Retinal pigment epithelial cell (primary cell): ENCODE results near the gene CEBPG.

Experiments
- DNase-seq: peaks from one replicate; pipeline ENCODE4 v3.0.0-alpha.2; 2010; ENCODE audit warnings: low read depth
- H3K4me3 ChIP-seq: 2 replicates; pipeline ENCODE4 v1.5.1; 2011; ENCODE audit warnings: mild to moderate bottlenecking, low read length, control low read depth, moderate library complexity
- TF ChIP-seq, protein P1 (sequence below): conservative IDR thresholded peaks from 2 replicates; pipeline ENCODE4 v1.5.1; 2011; ENCODE audit warnings: low read depth, low read length, control low read depth, inconsistent platforms

Gene CEBPG

DNA sequence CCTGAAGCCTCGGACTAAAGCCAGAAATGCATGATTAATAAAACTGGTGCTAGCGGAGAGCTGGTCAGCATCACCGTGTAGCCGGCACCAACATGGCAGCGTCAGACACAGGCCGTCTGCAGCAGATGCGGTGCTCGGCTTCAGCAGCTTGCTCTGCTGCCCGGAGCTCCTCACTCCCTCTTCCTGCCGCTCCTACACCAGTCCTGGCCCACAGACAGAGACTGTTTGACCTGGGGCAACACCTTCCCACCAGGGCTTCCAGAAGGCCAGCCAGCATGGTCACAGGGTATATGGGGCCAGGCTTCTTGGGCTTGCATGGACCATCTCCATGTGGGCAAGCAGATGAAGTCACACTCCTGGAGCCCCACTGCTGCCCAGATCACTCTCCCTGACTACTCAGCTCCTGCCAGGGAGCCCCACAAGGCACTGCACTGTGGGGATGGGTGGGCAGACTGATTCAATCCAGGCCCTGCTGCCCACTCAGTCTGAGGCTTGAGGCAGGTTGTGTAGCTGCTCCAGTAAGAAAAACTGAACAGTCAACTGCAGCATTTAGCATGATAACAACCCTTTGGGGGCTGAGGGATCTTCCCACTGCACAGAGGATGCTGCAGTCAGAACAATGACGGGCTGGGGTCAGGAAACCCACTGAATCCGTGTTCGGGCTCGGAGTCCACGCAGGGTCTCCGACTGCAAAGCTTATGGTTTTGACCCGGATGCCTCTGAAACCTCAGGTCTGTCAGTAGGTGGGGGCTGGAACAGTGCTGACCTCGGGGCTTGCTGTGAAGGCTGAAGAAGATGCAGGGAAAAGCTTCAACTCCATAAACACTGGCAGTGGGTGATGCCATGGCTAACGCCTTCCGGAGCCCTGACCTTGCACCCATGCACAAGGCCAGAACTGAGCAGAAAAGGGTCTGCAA is 45.6 kb downstream of the CEBPG start:
- TF ChIP-seq, protein P1, sequence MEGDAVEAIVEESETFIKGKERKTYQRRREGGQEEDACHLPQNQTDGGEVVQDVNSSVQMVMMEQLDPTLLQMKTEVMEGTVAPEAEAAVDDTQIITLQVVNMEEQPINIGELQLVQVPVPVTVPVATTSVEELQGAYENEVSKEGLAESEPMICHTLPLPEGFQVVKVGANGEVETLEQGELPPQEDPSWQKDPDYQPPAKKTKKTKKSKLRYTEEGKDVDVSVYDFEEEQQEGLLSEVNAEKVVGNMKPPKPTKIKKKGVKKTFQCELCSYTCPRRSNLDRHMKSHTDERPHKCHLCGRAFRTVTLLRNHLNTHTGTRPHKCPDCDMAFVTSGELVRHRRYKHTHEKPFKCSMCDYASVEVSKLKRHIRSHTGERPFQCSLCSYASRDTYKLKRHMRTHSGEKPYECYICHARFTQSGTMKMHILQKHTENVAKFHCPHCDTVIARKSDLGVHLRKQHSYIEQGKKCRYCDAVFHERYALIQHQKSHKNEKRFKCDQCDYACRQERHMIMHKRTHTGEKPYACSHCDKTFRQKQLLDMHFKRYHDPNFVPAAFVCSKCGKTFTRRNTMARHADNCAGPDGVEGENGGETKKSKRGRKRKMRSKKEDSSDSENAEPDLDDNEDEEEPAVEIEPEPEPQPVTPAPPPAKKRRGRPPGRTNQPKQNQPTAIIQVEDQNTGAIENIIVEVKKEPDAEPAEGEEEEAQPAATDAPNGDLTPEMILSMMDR: no peak
- no peak for DNase-seq
- no peak overlapping the region for H3K4me3 ChIP-seq

GRCh38 chr19:33419788-33420130 is 46.2 kb downstream of the CEBPG start:
- no peak for DNase-seq
- TF ChIP-seq, protein P1: no peak
- no peak overlapping the region for H3K4me3 ChIP-seq

DNA sequence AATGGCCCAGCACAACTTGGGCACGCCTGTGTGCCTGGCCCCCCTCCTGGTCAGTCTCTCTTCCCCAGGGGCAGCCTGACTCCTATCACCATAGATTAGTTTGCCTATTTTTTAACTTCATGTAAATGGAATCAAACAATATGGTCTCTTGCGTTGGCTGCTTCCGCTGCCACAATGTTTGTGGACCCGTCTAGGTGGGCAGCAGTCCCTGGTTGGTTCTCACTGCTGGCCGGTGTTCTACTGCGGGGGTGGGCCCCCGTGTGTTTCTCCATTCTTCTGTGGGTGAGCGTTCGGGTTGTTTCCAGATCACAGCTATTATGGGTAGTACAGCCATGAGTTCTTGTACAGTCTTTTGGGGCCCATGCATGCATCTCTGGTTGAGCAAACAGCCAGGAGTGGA is 47.3 kb downstream of the CEBPG start:
- TF ChIP-seq, protein P1: no peak
- H3K4me3 ChIP-seq: no peak overlapping the region
- no peak for DNase-seq

DNA sequence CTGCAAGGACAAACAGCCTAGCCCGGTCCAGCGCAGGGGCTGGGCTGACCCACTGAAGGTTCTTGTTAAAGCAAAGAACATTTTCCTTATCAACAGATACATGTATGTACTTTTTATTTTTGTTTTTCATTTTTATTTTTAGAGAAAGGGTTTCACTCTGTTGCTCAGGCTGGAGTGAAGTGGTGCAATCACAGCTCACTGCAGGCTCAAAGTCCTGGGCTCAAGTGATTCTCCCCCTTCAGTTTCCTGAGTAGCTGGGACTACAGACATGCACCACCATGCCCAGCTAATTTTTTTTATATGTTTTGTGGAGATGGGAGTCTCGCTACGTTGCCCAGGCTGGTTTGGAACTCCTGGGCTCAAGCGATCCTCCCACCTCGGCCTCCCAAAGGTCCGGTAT is 47.9 kb downstream of the CEBPG start:
- no peak for DNase-seq
- no peak overlapping the region for H3K4me3 ChIP-seq
- TF ChIP-seq, protein P1: no peak

- H3K4me3 ChIP-seq: no peak overlapping the region
- TF ChIP-seq, protein P1: no peak
Measured at GRCh38 chr19:33422369-33423180, 49.1 kb downstream of the CEBPG start.

GRCh38 chr19:33424181-33424580 is 50.7 kb downstream of the CEBPG start:
- TF ChIP-seq, protein P1: no peak
- no peak overlapping the region for H3K4me3 ChIP-seq
- no peak for DNase-seq

More at GRCh38 chr19:33422369-33423180, 49.1 kb downstream of the CEBPG start:
- no peak for DNase-seq
